Mucosa of rectum (tissue), 2 donors: ENCODE measurements around the gene TP53INP2.
"Not testable (repeated sequence)": the region's sequence is repeated elsewhere in the genome, so short reads cannot be mapped to it uniquely, and the experiment has no call there.

ENCODE experiments used
- H3K27ac ChIP-seq, 2 donors: one replicate each; pipeline ENCODE4 v1.7.0; 2013; ENCODE audit warnings: inconsistent platforms in 2 of 2, low read depth in 2 of 2, low read length in 2 of 2
- H3K27me3 ChIP-seq, 2 donors: one replicate each; pipeline ENCODE4 v1.7.0; 2013; ENCODE audit warnings: low read length in 2 of 2; ENCODE audit not compliant: control insufficient read depth in 2 of 2, insufficient read depth in 2 of 2
- H3K36me3 ChIP-seq, 2 donors: one replicate each; pipeline ENCODE4 v1.7.0; 2013; ENCODE audit warnings: low read length in 2 of 2; ENCODE audit not compliant: control insufficient read depth in 2 of 2, insufficient read depth in 2 of 2
- H3K4me1 ChIP-seq, 2 donors: one replicate each; pipeline ENCODE4 v1.7.0; 2013; ENCODE audit warnings: low read length in 2 of 2, mild to moderate bottlenecking in 1 of 2; ENCODE audit not compliant: control insufficient read depth in 2 of 2, insufficient read depth in 2 of 2
- H3K4me3 ChIP-seq, 2 donors: one replicate each; pipeline ENCODE4 v1.7.0; 2013; ENCODE audit warnings: low read length in 2 of 2
- H3K9ac ChIP-seq, 2 donors: one replicate each; pipeline ENCODE4 v1.7.0; 2013; ENCODE audit warnings: low read length in 2 of 2, low read depth in 1 of 2, mild to moderate bottlenecking in 1 of 2
- H3K9me3 ChIP-seq, 2 donors: one replicate each; pipeline ENCODE4 v1.7.0; 2013; ENCODE audit warnings: low read length in 2 of 2; ENCODE audit not compliant: control insufficient read depth in 2 of 2
- donor health status: healthy.
- donor health status: Normal muscosa, but diverticular disease.

TP53INP2 gene

DNA sequence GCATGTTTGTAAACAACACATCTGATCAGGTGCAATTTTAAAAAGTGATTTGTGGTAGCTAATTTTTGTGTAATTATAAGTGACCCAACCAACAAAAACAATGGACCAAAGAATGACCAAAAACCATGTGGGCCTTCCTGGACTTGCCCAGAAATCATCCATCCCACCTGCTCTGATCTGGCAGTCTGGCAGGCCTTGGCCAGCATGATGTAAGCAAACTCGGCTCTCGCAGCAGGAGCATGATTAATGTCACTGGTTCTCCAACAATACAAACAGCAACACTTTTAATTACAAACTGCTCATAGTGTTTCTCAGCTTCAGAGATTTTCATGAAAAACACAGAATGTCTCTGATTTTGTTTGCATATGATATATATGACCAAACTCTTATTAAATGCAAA lies 16.1 kb downstream of the TP53INP2 start:
- no peak overlapping the region for H3K27ac ChIP-seq
- no peak overlapping the region for H3K9ac ChIP-seq
- no peaks in the 10 kb centered on the region for H3K27me3 ChIP-seq
- H3K36me3 ChIP-seq: peaks cover 21 to 26% of the 10 kb centered on the region in 2 donors
- no peaks in the 10 kb centered on the region for H3K4me1 ChIP-seq
- H3K9me3 ChIP-seq: no peaks in the 10 kb centered on the region
- H3K4me3 ChIP-seq: no peak overlapping the region

GRCh38 chr20:34722560-34722959 lies 18.4 kb downstream of the TP53INP2 start:
- H3K4me3 ChIP-seq, H3K4me1 ChIP-seq, H3K27me3 ChIP-seq, H3K27ac ChIP-seq, H3K9ac ChIP-seq, H3K9me3 ChIP-seq: not testable (repeated sequence)
- H3K36me3 ChIP-seq: peaks cover 38 to 45% of the 10 kb centered on the region in 2 donors

DNA sequence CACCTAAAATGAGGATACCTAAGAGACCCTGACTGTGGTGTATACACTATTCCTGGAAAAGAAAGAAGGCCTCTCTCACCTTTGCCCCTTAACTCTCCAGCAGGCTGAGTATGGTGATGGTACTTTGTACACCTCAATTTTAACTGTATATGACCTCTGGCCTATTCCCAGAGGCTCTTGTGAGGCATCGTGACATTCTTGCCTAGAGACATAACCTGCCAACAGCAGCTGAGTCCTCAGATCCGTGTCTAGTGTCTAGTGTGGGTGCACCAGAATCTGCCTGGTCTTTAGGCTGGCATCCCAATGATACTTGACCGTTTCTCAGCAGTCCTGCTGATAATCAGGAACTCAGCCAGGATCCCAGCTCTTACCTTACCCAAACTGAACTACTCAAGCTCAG lies 20.0 kb downstream of the TP53INP2 start:
- no peaks in the 10 kb centered on the region for H3K4me1 ChIP-seq
- H3K4me3 ChIP-seq: no peak overlapping the region
- no peak overlapping the region for H3K9ac ChIP-seq
- no peaks in the 10 kb centered on the region for H3K9me3 ChIP-seq
- peaks cover 38 to 45% of the 10 kb centered on the region in 2 donors for H3K36me3 ChIP-seq
- H3K27ac ChIP-seq: no peak overlapping the region
- H3K27me3 ChIP-seq: no peaks in the 10 kb centered on the region

- Histone ChIP-seq H3K9me3 (no peaks in the 10 kb centered on the region), H3K27ac (no peak overlapping the region), H3K27me3 (no peaks in the 10 kb centered on the region), H3K4me1 (no peaks in the 10 kb centered on the region), H3K36me3 (peaks cover 39 to 46% of the 10 kb centered on the region in 2 donors), H3K4me3 (no peak overlapping the region), H3K9ac (no peak overlapping the region)
Measured at GRCh38 chr20:34729416-34729815, 25.3 kb downstream of the TP53INP2 start.

GRCh38 chr20:34732523-34732922 lies 28.4 kb downstream of the TP53INP2 start:
- no peaks in the 10 kb centered on the region for H3K27me3 ChIP-seq
- H3K27ac ChIP-seq: no peak overlapping the region
- no peaks in the 10 kb centered on the region for H3K4me1 ChIP-seq
- H3K9me3 ChIP-seq: no peaks in the 10 kb centered on the region
- H3K4me3 ChIP-seq: no peak overlapping the region
- H3K36me3 ChIP-seq: peaks cover 20 to 25% of the 10 kb centered on the region in 2 donors
- H3K9ac ChIP-seq: no peak overlapping the region

- Histone ChIP-seq H3K4me1 (no peaks in the 10 kb centered on the region), H3K27ac (no peak overlapping the region), H3K4me3 (no peak overlapping the region), H3K9me3 (no peaks in the 10 kb centered on the region), H3K9ac (no peak overlapping the region), H3K36me3 (peaks cover 28 to 33% of the 10 kb centered on the region in 2 donors), H3K27me3 (no peaks in the 10 kb centered on the region)
Measured at GRCh38 chr20:34736106-34736735, 32.1 kb downstream of the TP53INP2 start.

- no peak overlapping the region for H3K4me3 ChIP-seq
- H3K27ac ChIP-seq: no peak overlapping the region
- H3K27me3 ChIP-seq: no peaks in the 10 kb centered on the region
- no peaks in the 10 kb centered on the region for H3K9me3 ChIP-seq
- no peak overlapping the region for H3K9ac ChIP-seq
- peaks cover 65 to 66% of the 10 kb centered on the region in 2 donors for H3K36me3 ChIP-seq
- no peaks in the 10 kb centered on the region for H3K4me1 ChIP-seq
Measured at GRCh38 chr20:34743039-34743438, 38.9 kb downstream of the TP53INP2 start.

GRCh38 chr20:34744340-34744739 lies 40.2 kb downstream of the TP53INP2 start:
- no peaks in the 10 kb centered on the region for H3K27me3 ChIP-seq
- no peaks in the 10 kb centered on the region for H3K9me3 ChIP-seq
- peaks cover 67 to 71% of the 10 kb centered on the region in 2 donors for H3K36me3 ChIP-seq
- H3K27ac ChIP-seq: no peak overlapping the region
- H3K9ac ChIP-seq: no peak overlapping the region
- H3K4me1 ChIP-seq: no peaks in the 10 kb centered on the region
- H3K4me3 ChIP-seq: no peak overlapping the region

DNA sequence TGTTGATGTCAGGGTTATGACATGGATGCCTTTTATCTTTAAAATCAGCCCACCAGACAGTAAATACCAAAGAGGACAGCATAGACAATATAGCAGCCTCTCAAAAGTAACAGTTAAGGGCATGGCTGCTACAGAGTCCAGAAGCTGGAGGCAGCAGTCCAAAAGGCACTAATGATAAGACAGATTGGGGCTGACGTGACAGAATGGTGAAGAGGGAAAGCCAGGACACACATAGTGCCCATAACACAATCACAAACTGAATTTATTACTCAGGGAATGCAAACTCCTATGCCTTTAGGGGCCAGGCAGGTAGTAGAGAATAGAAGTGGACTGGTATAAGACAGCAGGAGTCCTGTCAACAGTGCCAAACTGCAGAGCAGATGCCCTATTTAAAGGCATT lies 40.7 kb downstream of the TP53INP2 start:
- no peak overlapping the region for H3K27ac ChIP-seq
- no peak overlapping the region for H3K4me3 ChIP-seq
- H3K9me3 ChIP-seq: no peaks in the 10 kb centered on the region
- no peak overlapping the region for H3K9ac ChIP-seq
- H3K27me3 ChIP-seq: no peaks in the 10 kb centered on the region
- no peaks in the 10 kb centered on the region for H3K4me1 ChIP-seq
- H3K36me3 ChIP-seq: peaks cover 72 to 74% of the 10 kb centered on the region in 2 donors

GRCh38 chr20:34746674-34747073 lies 42.5 kb downstream of the TP53INP2 start:
- Histone ChIP-seq H3K36me3 (peaks cover 70 to 71% of the 10 kb centered on the region in 2 donors), H3K9me3 (no peaks in the 10 kb centered on the region), H3K4me3 (no peak overlapping the region), H3K4me1 (no peaks in the 10 kb centered on the region), H3K27me3 (no peaks in the 10 kb centered on the region), H3K9ac (no peak overlapping the region), H3K27ac (no peak overlapping the region)
